Spleen (tissue), 11 donors: Measurements from ENCODE around the gene EMILIN1. TPM values are rescaled to one million over a fixed set of nuclear protein-coding genes. Genes with fewer than 3 reads are reported as not detected.

Experiments used
- DNase-seq: peaks from one replicate; pipeline ENCODE4 v3.0.0-alpha.2; 2020
- H3K27ac ChIP-seq, 8 donors: fragments of 200-600 bp; sonication (generic) in 7 of 8; 1 replicate in 4 of 8; 2 replicates in 4 of 8; pipeline versions ENCODE4 v1.5.0 to v1.8.0; 2016 to 2021; ENCODE audit warnings: inconsistent platforms in 4 of 8, mild to moderate bottlenecking in 4 of 8, moderate library complexity in 1 of 8
- H3K27me3 ChIP-seq, 7 donors: fragments of 200-600 bp; sonication (generic) in 6 of 7; replicated peaks in 1 of 7; 1 replicate in 4 of 7; 2 replicates in 3 of 7; pipeline versions ENCODE4 v1.5.0 to v1.8.0; 2016 to 2021; ENCODE audit warnings: inconsistent platforms in 3 of 7, mild to moderate bottlenecking in 1 of 7
- H3K36me3 ChIP-seq, 6 donors: fragments of 200-600 bp; sonication (generic) in 5 of 6; 1 replicate in 4 of 6; 2 replicates in 2 of 6; pipeline versions ENCODE4 v1.5.0 to v1.8.0; 2016 to 2021; ENCODE audit warnings: inconsistent platforms in 2 of 6
- H3K4me1 ChIP-seq, 6 donors: fragments of 200-600 bp; sonication (generic) in 5 of 6; 1 replicate in 3 of 6; 2 replicates in 3 of 6; pipeline versions ENCODE4 v1.5.0 to v1.8.0; 2016 to 2021; ENCODE audit warnings: inconsistent platforms in 3 of 6
- H3K4me3 ChIP-seq, 8 donors: fragments of 200-600 bp; sonication (generic) in 7 of 8; 1 replicate in 4 of 8; 2 replicates in 4 of 8; pipeline versions ENCODE4 v1.5.0 to v1.8.0; 2016 to 2021; ENCODE audit warnings: inconsistent platforms in 4 of 8, mild to moderate bottlenecking in 4 of 8, moderate library complexity in 2 of 8
- H3K9me3 ChIP-seq, 8 donors: fragments of 200-600 bp; sonication (generic) in 7 of 8; 1 replicate in 4 of 8; 2 replicates in 4 of 8; pipeline versions ENCODE4 v1.5.0 to v1.8.0; 2016 to 2021; ENCODE audit warnings: inconsistent platforms in 4 of 8
- CTCF ChIP-seq, 11 experiments: fragments of 200-600 bp in 7 of 11; fragments of 450-650 bp in 4 of 11; sonication (generic) in 4 of 11; IDR thresholded peaks in 8 of 11; conservative IDR thresholded peaks in 3 of 11; 1 replicate in 7 of 11; 2 replicates in 4 of 11; pipeline versions ENCODE4 v1.4.0 to v1.8.0; 2016 to 2021; ENCODE audit warnings: antibody characterized with exemption in 11 of 11, inconsistent platforms in 4 of 11, mild to moderate bottlenecking in 1 of 11
- POLR2A ChIP-seq, 3 donors: fragments of 450-650 bp; IDR thresholded peaks; one replicate each; pipeline ENCODE4 v1.5.1; 2017; ENCODE audit warnings: antibody characterized with exemption in 3 of 3, mild to moderate bottlenecking in 1 of 3
- POLR2AphosphoS5 ChIP-seq, 3 donors: sonication (generic); formaldehyde crosslinking; IDR thresholded peaks; one replicate each; pipeline ENCODE4 v1.5.1; 2017; ENCODE audit warnings: antibody characterized with exemption in 3 of 3
- WGBS, 5 donors: extraction: QIAGEN DNeasy Blood & Tissue Kit in 3 of 5; methylation state at CpG; one replicate each; pipeline versions ENCODE4 v1.1.5 to v1.1.7; 2013 to 2018; 5-methylcytosine and 5-hydroxymethylcytosine counted together
- intact Hi-C: fragments of 100-400 bp; cut with DNase I; formaldehyde crosslinking; loops from one replicate; pipeline ENCODE4 v1.15.0; 2023; ENCODE audit warnings: low total_unique reads
- polyA plus RNA-seq, 3 donors: library from polyadenylated mRNA; stranded (reverse); fragments of 200-250 nt; gene quantifications; one replicate each; pipeline ENCODE4 v1.2.1, GENCODE V29; 2013
- total RNA-seq, 7 donors: library from RNA; depleted of rRNA in 3 of 7; stranded (reverse); fragments of >200 nt in 3 of 7; fragmentation: NEBNext Ultra II Directional in 4 of 7; extraction: Animal tissue kit (Norgen Biotek cat#: 25700) in 4 of 7; gene quantifications; one replicate each; pipeline versions ENCODE4 v1.1.0 to v1.2.1, GENCODE V29; 2016 to 2021
- donor health status: healthy with polysubstance abuse.
- donor health status: DM: no; HTN: no; CAD: no; lungs with moderate emphysema.
- donor health status: DM: no; HTN: no; CAD: no.
- donor health status: Bipolar disorder and iron deficiency.
- donor health status: healthy.
- donor health status: DM: no; HTN: no; CAD: no.
- donor health status: DM: yes; HTN: yes; CAD: no.

EMILIN1 gene
- total and polyA plus RNA-seq, 10 donors = 18.3 to 152 (median 105) TPM

GRCh38 chr2:27086090-27086723, 7.8 kb downstream of the EMILIN1 start:
- H3K4me3 ChIP-seq = peak overlapping the region; percentile 47 to 91 (median 63)
- peak; percentile 100 for DNase-seq
- peak overlapping the region; percentile 75 to 95 (median 90) for H3K27ac ChIP-seq
- TF ChIP-seq POLR2AphosphoS5 (IDR thresholded peaks at IDR 0.05) = peak; percentile 84 to 91 (median 91)
- peak; percentile 84 to 99 (median 97) for TF ChIP-seq CTCF (IDR thresholded peaks at IDR 0.05 in 8 of 11, conservative IDR thresholded peaks at IDR 0.05 in 3 of 11)
- peak in 2 of 3 donors; percentile 37 to 55 for TF ChIP-seq POLR2A (IDR thresholded peaks at IDR 0.05)
- peaks cover 23 to 64% (median 46%) of the 10 kb centered on the region in 6 donors for H3K4me1 ChIP-seq
- H3K27me3 ChIP-seq = no peaks in the 10 kb centered on the region
- intact Hi-C loops = no loop called here
- H3K36me3 ChIP-seq = peaks cover 0 to 23% (median 0%) of the 10 kb centered on the region in 6 donors
- 0 to 1% (median 0%) methylated on average over 5 to 81 of the region's 81 CpGs for WGBS, 5 donors
- H3K9me3 ChIP-seq = no peaks in the 10 kb centered on the region

GRCh38 chr2:27086724-27087593, 8.5 kb downstream of the EMILIN1 start, which contains the start of gene KHK:
TSS of gene KHK (plus strand) at chr2:27086772. CDS start at chr2:27087260, 488 bp downstream.
- TF ChIP-seq POLR2AphosphoS5 (IDR thresholded peaks at IDR 0.05) (peak in 2 of 3 donors; percentile 1 to 8), CTCF (IDR thresholded peaks at IDR 0.05 in 8 of 11, conservative IDR thresholded peaks at IDR 0.05 in 3 of 11) (peak in 6 of 11 experiments; percentile 3 to 57 (median 26)), POLR2A (IDR thresholded peaks at IDR 0.05) (no peak)
- H3K4me1 ChIP-seq = peaks cover 16 to 56% (median 39%) of the 10 kb centered on the region in 6 donors
- WGBS, 5 donors = 10 to 19% (median 14%) methylated on average over 36 to 54 of the region's 54 CpGs
- H3K36me3 ChIP-seq = peaks cover 0 to 23% (median 0%) of the 10 kb centered on the region in 6 donors
- no peaks in the 10 kb centered on the region for H3K27me3 ChIP-seq
- no peaks in the 10 kb centered on the region for H3K9me3 ChIP-seq
- intact Hi-C loops = no loop called here
- peak; percentile 92 for DNase-seq
- H3K4me3 ChIP-seq = peak within 1 kb of the TSS; percentile 47 to 91 (median 63)
- peak within 1 kb of the TSS; percentile 75 to 95 (median 90) for H3K27ac ChIP-seq

- 83 to 97% (median 84%) methylated on average over 5 of the region's 5 CpGs for WGBS, 5 donors
- Histone ChIP-seq H3K27ac (no peak overlapping the region), H3K36me3 (peaks cover 0 to 16% (median 0%) of the 10 kb centered on the region in 6 donors), H3K4me1 (peaks cover 14 to 47% (median 31%) of the 10 kb centered on the region in 6 donors), H3K27me3 (no peaks in the 10 kb centered on the region), H3K9me3 (no peaks in the 10 kb centered on the region), H3K4me3 (no peak overlapping the region)
- TF ChIP-seq POLR2A (IDR thresholded peaks at IDR 0.05) = no peak
- no peak for TF ChIP-seq CTCF (IDR thresholded peaks at IDR 0.05 in 8 of 11, conservative IDR thresholded peaks at IDR 0.05 in 3 of 11)
- no peak for TF ChIP-seq POLR2AphosphoS5 (IDR thresholded peaks at IDR 0.05)
- intact Hi-C loops = no loop called here
- DNase-seq = peak; percentile 35
These were observed 9.5 kb downstream of the EMILIN1 start for GRCh38 chr2:27087823-27088410.
